GM12878 (cell line): Measurements from ENCODE around the gene EXOC3L4. TPM values are rescaled to one million over a fixed set of nuclear protein-coding genes. Genes with fewer than 3 reads are reported as not detected.

Experiments
- ATAC-seq: fragments of 200-7000 bp; cut with Tn5 transposase; 3 replicates; pipeline ENCODE4 v1.9.1; 2020; ENCODE audit warnings: mild to moderate bottlenecking, moderate library complexity
- BruUV-seq: library from RNA; stranded (reverse); fragments of 400-500 nt; replicated peaks from 2 replicates; lab custom pipeline; 2021; lab: Mats Ljungman, UMichigan
- CTCF ChIA-PET: fragments of 300-600 bp; sonication (Branson Sonifier 250); formaldehyde crosslinking; extraction: SDS; loops from one replicate; lab custom pipeline; 2021; ENCODE audit warnings: inconsistent platforms; lab: Yijun Ruan, JAX
- POLR2A ChIA-PET: fragments of 350-600 bp; formaldehyde crosslinking; extraction: SDS; loops from one replicate; lab custom pipeline; 2021; ENCODE audit warnings: inconsistent platforms; lab: Charles Lee
- RAD21 ChIA-PET: fragments of 300-600 bp; sonication (Branson Sonifier 250); formaldehyde crosslinking; loops from one replicate; lab custom pipeline; 2023; ENCODE audit warnings: antibody characterized with exemption; ENCODE audit not compliant: unreplicated experiment; lab: Charles Lee
- SMC1A ChIA-PET: fragments of 300-600 bp; sonication (Branson Sonifier 250); formaldehyde crosslinking; loops from one replicate; lab custom pipeline; 2023; ENCODE audit not compliant: unreplicated experiment, uncharacterized antibody; lab: Charles Lee
- DNase-seq: peaks from one replicate; pipeline ENCODE4 v3.0.0-alpha.2; 2011; ENCODE audit warnings: low read depth, low spot score
- FAIRE-seq: peaks from 3 replicates; lab custom pipeline; 2011; peaks lifted over from hg19 to GRCh38; lab: Jason Lieb, UNC
- H2AFZ ChIP-seq: 2 replicates; pipeline ENCODE4 v1.6.0; 2011; ENCODE audit warnings: low read depth, low read length, control low read depth; ENCODE audit not compliant: control insufficient read depth
- H3K27ac ChIP-seq: 2 replicates; pipeline ENCODE4 v1.5.1; 2011; ENCODE audit warnings: control low read depth; ENCODE audit not compliant: control insufficient read depth, insufficient read depth
- H3K27me3 ChIP-seq, 2 experiments: replicated peaks in 1 of 2; 2 replicates each; pipeline versions ENCODE4 v1.6.0 to v1.6.1; 2011; ENCODE audit warnings: low read length in 1 of 2; ENCODE audit not compliant: control insufficient read depth in 2 of 2, insufficient read depth in 2 of 2
- H3K36me3 ChIP-seq, 2 experiments: 2 replicates each; pipeline ENCODE4 v1.5.1; 2011; ENCODE audit warnings: low read length in 1 of 2; ENCODE audit not compliant: control insufficient read depth in 2 of 2, insufficient read depth in 2 of 2
- H3K4me1 ChIP-seq: 2 replicates; pipeline ENCODE4 v1.6.1; 2011; ENCODE audit warnings: mild to moderate bottlenecking, low read length, moderate library complexity, mixed read lengths; ENCODE audit not compliant: control insufficient read depth, insufficient read depth
- H3K4me2 ChIP-seq: 2 replicates; pipeline ENCODE4 v1.6.0; 2011; ENCODE audit warnings: control low read depth; ENCODE audit not compliant: control insufficient read depth, insufficient read depth
- H3K4me3 ChIP-seq: fragments of 200-600 bp; sonication (generic); 2 replicates; pipeline ENCODE4 v1.5.1; 2016
- H3K79me2 ChIP-seq: 2 replicates; pipeline ENCODE4 v1.6.0; 2011; ENCODE audit warnings: low read length; ENCODE audit not compliant: control insufficient read depth, insufficient read depth
- H3K9ac ChIP-seq: 2 replicates; pipeline ENCODE4 v1.8.0; 2011; ENCODE audit warnings: low read length, control low read depth, mixed read lengths; ENCODE audit not compliant: control insufficient read depth, insufficient read depth
- H3K9me3 ChIP-seq: replicated peaks from 3 replicates; pipeline ENCODE4 v1.5.1; 2011; ENCODE audit warnings: mild to moderate bottlenecking, low read length; ENCODE audit not compliant: control insufficient read depth, insufficient read depth
- H4K20me1 ChIP-seq: 2 replicates; pipeline ENCODE4 v1.6.0; 2011; ENCODE audit not compliant: control insufficient read depth, insufficient read depth
- SREBF2 ChIP-seq: IDR thresholded peaks from 2 replicates; pipeline ENCODE4 v1.6.1; 2012; ENCODE audit warnings: mild to moderate bottlenecking, low read length
- WGBS: methylation state at CpG from one replicate; pipeline ENCODE4 v1.1.6; 2016; ENCODE audit warnings: low lambda C conversion rate; ENCODE audit not compliant: insufficient replicate concordance, insufficient coverage; ENCODE audit errors: missing lambda C conversion rate; 5-methylcytosine and 5-hydroxymethylcytosine counted together
- in situ Hi-C: fragments of 300-500 bp; cut with MboI; formaldehyde crosslinking; loops from 9 replicates; pipeline ENCODE4 v1.14.3; 2018; ENCODE audit warnings: mixed read lengths
- intact Hi-C: fragments of 100-400 bp; cut with micrococcal nuclease; formaldehyde crosslinking; loops from one replicate; pipeline ENCODE4 v1.14.2; 2022; ENCODE audit not compliant: unreplicated experiment
- polyA plus RNA-seq, 11 experiments: library from polyadenylated mRNA; depleted of rRNA in 4 of 11; unstranded in 6 of 11; stranded (reverse) in 5 of 11; fragments of >200 nt; fragmentation: Nextera tagmentation in 4 of 11; fragmentation: Illumina TruSeq in 1 of 11; extraction: Ambion mirVana in 4 of 11; extraction: Trizol in 1 of 11; gene quantifications; 1 replicate in 1 of 11; 2 replicates in 10 of 11; pipeline versions ENCODE4 v1.2.1 to v1.2.3, GENCODE V29; 2011 to 2016; ENCODE audit warnings: inconsistent platforms in 2 of 11, missing spikeins in 2 of 11, low read depth in 1 of 11
- total RNA-seq, 4 experiments: library from RNA; depleted of rRNA in 3 of 4; stranded (reverse); fragments of >200 nt in 3 of 4; fragmentation: Illumina TruSeq in 1 of 4; extraction: Trizol in 1 of 4; gene quantifications; 2 replicates each; pipeline versions ENCODE4 v1.2.1 to v1.2.3, GENCODE V29; 2013 to 2021
- TF ChIP-seq, protein P1 (sequence below), 3 experiments: IDR thresholded peaks in 2 of 3; conservative IDR thresholded peaks in 1 of 3; 2 replicates each; pipeline ENCODE4 v1.5.1; 2011; ENCODE audit warnings: low read depth in 3 of 3, low read length in 3 of 3, mild to moderate bottlenecking in 3 of 3, control low read depth in 2 of 3, moderate library complexity in 2 of 3, inconsistent platforms in 1 of 3, mixed read lengths in 1 of 3; ENCODE audit not compliant: control insufficient read depth in 2 of 3, insufficient read depth in 1 of 3; ENCODE audit errors: extremely low read depth in 1 of 3
- TF ChIP-seq, protein P2 (sequence below): fragments of 450-650 bp; IDR thresholded peaks from 2 replicates; pipeline ENCODE4 v1.6.1; 2016; ENCODE audit warnings: mild to moderate bottlenecking

Gene EXOC3L4
- total and polyA plus RNA-seq, 10 of the 15 experiments (the other 5 are each of a cell fraction or from before 2014, with no cell fraction given), result not detected

DNA sequence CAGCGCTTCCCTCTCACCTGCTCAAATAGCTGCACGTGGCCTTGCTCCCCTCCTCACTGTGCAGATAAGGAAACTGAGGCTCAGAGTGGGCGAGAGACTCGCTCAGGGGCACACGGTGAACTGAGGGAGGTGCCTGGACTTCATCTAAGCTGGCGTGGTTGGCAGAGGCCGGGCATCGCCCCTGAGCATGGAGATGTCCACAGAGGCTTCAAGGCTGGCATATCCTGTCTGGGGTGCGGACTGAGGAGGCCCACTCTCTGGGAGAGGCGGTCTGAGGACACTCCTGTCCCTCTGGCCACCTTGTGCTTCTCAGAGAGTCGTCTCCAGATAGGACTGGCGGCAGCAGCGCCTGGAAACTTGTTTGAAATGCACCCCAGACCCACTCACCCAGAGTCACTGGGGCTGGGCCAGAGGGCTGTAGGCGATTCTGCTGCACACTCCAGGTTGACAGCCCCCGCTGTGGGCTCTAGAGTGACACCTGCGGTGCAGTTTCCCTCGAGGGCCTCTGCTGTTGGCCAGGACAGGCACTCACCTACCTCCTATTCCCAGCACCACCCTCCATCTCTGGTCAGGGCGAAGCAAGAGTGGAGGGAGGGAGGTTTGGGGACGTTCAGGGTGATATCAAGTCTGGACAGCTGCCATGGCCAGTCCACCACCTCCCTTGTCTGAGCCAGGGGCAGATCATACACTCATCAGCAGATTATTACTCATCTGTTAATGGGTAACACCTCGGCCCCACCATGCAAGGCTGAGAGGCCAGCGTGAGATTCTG is 21.7 kb upstream of the EXOC3L4 start:
- no peak overlapping the region for H3K4me3 ChIP-seq
- ATAC-seq (no peak), DNase-seq (no peak), FAIRE-seq (no peak)
- intact Hi-C loops, result no loop called here
- H3K9ac ChIP-seq, result no peak overlapping the region
- H3K4me1 ChIP-seq, result peaks cover 8% of the 10 kb centered on the region
- 31% methylated on average over 19 of the region's 21 CpGs for WGBS
- H2AFZ ChIP-seq, result no peak overlapping the region
- ChIA-PET POLR2A (no interaction called here), SMC1A (no interaction called here), CTCF (interaction anchor here (4.3 kb wide), 1 partner anchor 378 kb away, joined by 25 read pairs; no protein-coding TSS in a partner anchor), RAD21 (interaction anchor here (1.2 to 2.3 kb wide), 2 partner anchors 17 to 373 kb away, joined by 3 to 6 read pairs; no protein-coding TSS in a partner anchor)
- H4K20me1 ChIP-seq, result no peaks in the 10 kb centered on the region
- H3K36me3 ChIP-seq, result no peaks in the 10 kb centered on the region
- TF ChIP-seq, protein P1, sequence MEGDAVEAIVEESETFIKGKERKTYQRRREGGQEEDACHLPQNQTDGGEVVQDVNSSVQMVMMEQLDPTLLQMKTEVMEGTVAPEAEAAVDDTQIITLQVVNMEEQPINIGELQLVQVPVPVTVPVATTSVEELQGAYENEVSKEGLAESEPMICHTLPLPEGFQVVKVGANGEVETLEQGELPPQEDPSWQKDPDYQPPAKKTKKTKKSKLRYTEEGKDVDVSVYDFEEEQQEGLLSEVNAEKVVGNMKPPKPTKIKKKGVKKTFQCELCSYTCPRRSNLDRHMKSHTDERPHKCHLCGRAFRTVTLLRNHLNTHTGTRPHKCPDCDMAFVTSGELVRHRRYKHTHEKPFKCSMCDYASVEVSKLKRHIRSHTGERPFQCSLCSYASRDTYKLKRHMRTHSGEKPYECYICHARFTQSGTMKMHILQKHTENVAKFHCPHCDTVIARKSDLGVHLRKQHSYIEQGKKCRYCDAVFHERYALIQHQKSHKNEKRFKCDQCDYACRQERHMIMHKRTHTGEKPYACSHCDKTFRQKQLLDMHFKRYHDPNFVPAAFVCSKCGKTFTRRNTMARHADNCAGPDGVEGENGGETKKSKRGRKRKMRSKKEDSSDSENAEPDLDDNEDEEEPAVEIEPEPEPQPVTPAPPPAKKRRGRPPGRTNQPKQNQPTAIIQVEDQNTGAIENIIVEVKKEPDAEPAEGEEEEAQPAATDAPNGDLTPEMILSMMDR (IDR thresholded peaks at IDR 0.05 in 2 of 3, conservative IDR thresholded peaks at IDR 0.05 in 1 of 3; ENCODE audit: control insufficient read depth in 2 of 3, extremely low read depth in 1 of 3, insufficient read depth in 1 of 3, low read depth in 3 of 3, low read length in 3 of 3), result peak in 1 of 3 experiments; percentile 1; a peak in 1 of 6 replicates
- TF ChIP-seq, protein P2, sequence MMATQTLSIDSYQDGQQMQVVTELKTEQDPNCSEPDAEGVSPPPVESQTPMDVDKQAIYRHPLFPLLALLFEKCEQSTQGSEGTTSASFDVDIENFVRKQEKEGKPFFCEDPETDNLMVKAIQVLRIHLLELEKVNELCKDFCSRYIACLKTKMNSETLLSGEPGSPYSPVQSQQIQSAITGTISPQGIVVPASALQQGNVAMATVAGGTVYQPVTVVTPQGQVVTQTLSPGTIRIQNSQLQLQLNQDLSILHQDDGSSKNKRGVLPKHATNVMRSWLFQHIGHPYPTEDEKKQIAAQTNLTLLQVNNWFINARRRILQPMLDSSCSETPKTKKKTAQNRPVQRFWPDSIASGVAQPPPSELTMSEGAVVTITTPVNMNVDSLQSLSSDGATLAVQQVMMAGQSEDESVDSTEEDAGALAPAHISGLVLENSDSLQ, result 0 out of 2 replicates have a peak, but pooled peaks have one; percentile 8
- no peak for TF ChIP-seq SREBF2
- H3K27ac ChIP-seq, result no peak overlapping the region
- no peaks in the 10 kb centered on the region; a peak in 2 of 4 replicates for H3K27me3 ChIP-seq
- no peaks in the 10 kb centered on the region for H3K79me2 ChIP-seq
- H3K9me3 ChIP-seq, result no peaks in the 10 kb centered on the region
- BruUV-seq, result no TSS peak
- in situ Hi-C loops, result no loop called here
- no peak overlapping the region for H3K4me2 ChIP-seq
